Right cardiac atrium (tissue), 5 donors: ENCODE results near the gene SMIM38. TPM values are rescaled to one million over a fixed set of nuclear protein-coding genes. Genes with fewer than 3 reads are reported as not detected.
"Not testable (repeated sequence)": the region's sequence is repeated elsewhere in the genome, so short reads cannot be mapped to it uniquely, and the experiment has no call there.

ENCODE experiments used
- ATAC-seq, 2 donors: fragments of 200-7000 bp; cut with Tn5 transposase; one replicate each; pipeline versions ENCODE4 v1.8.0 to v1.9.1; 2020; ENCODE audit warnings: moderate library complexity in 2 of 2, mild to moderate bottlenecking in 1 of 2
- DNase-seq, 3 donors: peaks; one replicate each; pipeline ENCODE4 v3.0.0-alpha.2; 2020
- H3K27ac ChIP-seq: one replicate; pipeline ENCODE4 v1.5.1; 2013; ENCODE audit warnings: mild to moderate bottlenecking, low read length, control low read depth, moderate library complexity
- H3K27me3 ChIP-seq: one replicate; pipeline ENCODE4 v1.6.1; 2013; ENCODE audit not compliant: control insufficient read depth, insufficient read depth
- H3K4me1 ChIP-seq: one replicate; pipeline ENCODE4 v1.6.1; 2013; ENCODE audit warnings: low read length; ENCODE audit not compliant: control insufficient read depth, insufficient read depth
- H3K4me3 ChIP-seq: one replicate; pipeline ENCODE4 v1.5.1; 2013; ENCODE audit warnings: low read length, control low read depth
- H3K9me3 ChIP-seq: one replicate; pipeline ENCODE4 v1.6.1; 2013; ENCODE audit warnings: low read length; ENCODE audit not compliant: control insufficient read depth
- WGBS: extraction: QIAGEN DNeasy Blood & Tissue Kit; methylation state at CpG from one replicate; pipeline ENCODE4 v1.1.7; 2013; 5-methylcytosine and 5-hydroxymethylcytosine counted together
- intact Hi-C, 4 donors: fragments of 100-400 bp; cut with DNase I; formaldehyde crosslinking; loops; one replicate each; pipeline versions ENCODE4 v1.11.0 to v1.14.0; 2022 to 2023
- polyA plus RNA-seq: library from polyadenylated mRNA; stranded (reverse); fragments of 200-250 nt; gene quantifications from one replicate; pipeline ENCODE4 v1.2.3, GENCODE V29; 2013
- total RNA-seq, 4 donors: library from RNA; stranded (reverse); fragmentation: NEBNext Ultra II Directional; extraction: Animal tissue kit (Norgen Biotek cat#: 25700); gene quantifications; one replicate each; pipeline ENCODE4 v1.2.1, GENCODE V29; 2021
- donor health status: healthy with polysubstance abuse.
- donor health status: DM: no; HTN: yes; CAD: no.
- donor health status: DM: no; HTN: no; CAD: no.
- donor health status: DM: no; HTN: yes; CAD: no; lungs with severe emphysema.
- donor health status: DM: yes; HTN: yes; CAD: no.

SMIM38 gene
- total and polyA plus RNA-seq, 5 donors = 0.07 to 0.56 (median 0.21) TPM; not detected in 1

- intact Hi-C loops, H3K27ac ChIP-seq, ATAC-seq, H3K4me3 ChIP-seq, H3K27me3 ChIP-seq, H3K4me1 ChIP-seq, H3K9me3 ChIP-seq, DNase-seq: not testable (repeated sequence)
- WGBS = 95% methylated on average over 7 of the region's 7 CpGs
These were observed 15.6 kb upstream of the SMIM38 start for GRCh38 chr11:69140161-69140560.

DNA sequence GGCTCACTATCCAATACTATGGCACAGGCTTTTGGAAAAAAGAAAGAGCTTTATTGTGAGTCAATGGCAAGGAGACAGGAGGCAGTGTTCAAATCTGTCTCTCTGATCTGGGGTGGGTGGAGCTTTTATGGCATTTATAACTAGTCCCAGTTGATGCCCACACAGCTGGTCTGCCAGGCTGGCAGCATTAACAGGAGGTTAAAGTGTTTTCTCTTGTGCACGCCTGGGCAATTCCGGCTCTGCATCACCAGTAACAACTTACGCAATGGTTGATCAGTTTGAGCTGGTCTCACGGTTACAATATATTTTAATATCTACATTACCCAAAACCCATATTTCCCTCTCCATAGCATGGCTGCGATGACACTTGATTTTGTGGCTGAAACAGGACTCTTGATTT is 15.1 kb upstream of the SMIM38 start:
- ATAC-seq (no peak), DNase-seq (no peak)
- no peak overlapping the region for H3K4me3 ChIP-seq
- H3K27me3 ChIP-seq = no peaks in the 10 kb centered on the region
- intact Hi-C loops = no loop called here
- WGBS = 92% methylated on average over 5 of the region's 5 CpGs
- H3K9me3 ChIP-seq = no peaks in the 10 kb centered on the region
- no peaks in the 10 kb centered on the region for H3K4me1 ChIP-seq
- no peak overlapping the region for H3K27ac ChIP-seq

GRCh38 chr11:69141742-69142141 is 14.0 kb upstream of the SMIM38 start:
- WGBS = 66% methylated on average over 8 of the region's 8 CpGs
- Histone ChIP-seq H3K27ac (no peak overlapping the region), H3K4me1 (no peaks in the 10 kb centered on the region), H3K9me3 (peaks cover 2% of the 10 kb centered on the region), H3K27me3 (no peaks in the 10 kb centered on the region), H3K4me3 (no peak overlapping the region)
- no peak for DNase-seq
- ATAC-seq = no peak
- intact Hi-C loops = no loop called here

DNA sequence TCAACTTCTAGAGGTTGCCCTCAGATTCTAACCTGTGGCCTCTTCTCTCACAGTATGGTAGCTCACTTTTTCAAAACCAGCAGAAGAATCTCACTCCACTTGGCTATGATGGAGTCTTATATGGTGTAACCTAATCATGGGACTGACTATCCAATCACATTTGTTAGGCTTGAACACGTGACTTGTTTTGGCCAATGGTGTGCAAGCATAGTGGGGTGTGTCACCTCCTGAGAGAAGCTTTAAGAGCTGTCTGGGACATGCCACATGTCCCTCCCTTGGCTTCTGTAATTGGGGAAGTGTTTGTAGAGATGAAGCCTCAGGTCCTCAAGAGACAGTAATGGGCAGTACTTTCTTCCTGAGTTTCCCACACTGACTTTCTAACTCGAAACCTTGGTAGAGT is 12.8 kb upstream of the SMIM38 start:
- Histone ChIP-seq H3K9me3 (peaks cover 2% of the 10 kb centered on the region), H3K4me1 (no peaks in the 10 kb centered on the region), H3K27me3 (no peaks in the 10 kb centered on the region), H3K27ac (no peak overlapping the region), H3K4me3 (no peak overlapping the region)
- ATAC-seq (no peak), DNase-seq (no peak)
- WGBS = 98% methylated on average over 2 of the region's 2 CpGs
- intact Hi-C loops = no loop called here

DNA sequence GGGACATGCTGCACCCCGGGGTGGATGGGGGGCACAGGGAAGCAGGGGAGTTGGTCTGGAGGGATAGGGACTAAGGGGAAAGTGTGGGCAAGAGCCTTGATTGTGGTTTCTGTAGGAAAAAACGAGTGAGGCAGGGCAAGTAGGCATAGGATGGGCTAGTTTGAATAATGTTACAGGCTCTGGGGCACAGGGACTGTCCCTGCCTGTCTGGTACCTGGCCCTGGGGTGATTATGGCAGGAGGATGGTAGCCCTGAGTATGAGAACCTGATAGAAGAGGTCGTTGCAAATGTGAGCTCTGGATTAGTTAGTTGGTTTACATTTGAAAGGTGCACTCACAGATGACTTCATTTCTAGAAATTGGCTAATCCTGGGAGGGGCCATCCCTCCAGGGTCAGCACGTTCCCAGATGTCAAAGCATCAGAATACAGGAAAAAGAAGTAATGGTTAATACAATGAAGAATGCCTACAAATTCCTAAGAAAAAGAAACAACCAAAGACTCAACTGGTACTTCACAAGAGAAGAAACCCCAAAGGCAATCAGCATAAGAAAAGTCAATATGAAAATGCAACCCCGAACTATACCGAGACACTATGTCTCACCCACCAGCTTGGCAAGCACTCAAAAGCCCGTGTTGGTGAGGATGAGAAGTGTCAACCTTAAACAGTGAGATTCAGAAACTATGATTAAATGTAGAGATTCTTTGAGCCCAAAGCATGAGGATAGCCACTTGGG is 11.3 kb upstream of the SMIM38 start:
- 69% methylated on average over 7 of the region's 7 CpGs for WGBS
- ATAC-seq = no peak
- no peak for DNase-seq
- Histone ChIP-seq H3K4me3 (no peak overlapping the region), H3K27ac (no peak overlapping the region), H3K4me1 (no peaks in the 10 kb centered on the region), H3K9me3 (peaks cover 2% of the 10 kb centered on the region), H3K27me3 (no peaks in the 10 kb centered on the region)
- intact Hi-C loops = no loop called here

DNA sequence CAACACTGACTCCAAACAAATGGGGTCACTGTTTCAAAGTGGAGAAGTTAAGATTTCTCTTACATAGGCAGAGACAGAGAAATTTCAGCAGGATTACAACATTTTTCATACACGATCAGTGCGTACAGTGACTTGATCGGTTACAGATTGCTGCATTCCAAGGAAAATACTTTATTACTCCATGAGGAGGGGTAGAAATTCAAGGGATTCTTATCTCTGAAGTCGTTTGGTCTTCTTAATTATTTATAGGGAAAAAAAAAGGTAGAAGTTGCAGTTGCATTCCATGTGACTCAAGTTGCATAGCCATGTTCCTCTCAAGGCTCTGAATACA is 10.7 kb upstream of the SMIM38 start:
- intact Hi-C loops = no loop called here
- ATAC-seq (no peak), DNase-seq (no peak)
- Histone ChIP-seq H3K27me3 (no peaks in the 10 kb centered on the region), H3K27ac (no peak overlapping the region), H3K4me3 (no peak overlapping the region), H3K9me3 (peaks cover 2% of the 10 kb centered on the region), H3K4me1 (no peaks in the 10 kb centered on the region)
- WGBS = 68% methylated on average over 4 of the region's 4 CpGs

DNA sequence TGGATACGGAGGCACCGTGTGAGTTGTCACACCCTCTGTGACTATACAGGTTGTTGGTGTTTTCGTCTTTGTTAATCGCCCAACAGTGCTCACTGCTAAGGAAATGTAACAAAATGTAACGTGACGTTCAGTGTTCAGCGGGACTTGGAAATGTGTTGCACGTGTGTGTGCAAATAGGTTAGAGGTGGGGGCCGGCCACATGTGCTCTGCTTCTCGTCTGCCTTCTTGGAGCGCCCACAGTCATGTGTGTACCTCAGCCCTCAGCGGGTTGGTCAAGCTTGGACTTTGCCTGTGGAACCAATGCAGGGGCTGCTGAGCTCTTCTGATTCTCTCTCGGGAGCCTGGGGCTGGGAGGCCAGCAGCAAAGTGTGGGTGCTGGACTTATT is 7.4 kb upstream of the SMIM38 start:
- Histone ChIP-seq H3K27me3 (no peaks in the 10 kb centered on the region), H3K27ac (no peak overlapping the region), H3K4me3 (no peak overlapping the region), H3K4me1 (no peaks in the 10 kb centered on the region), H3K9me3 (peaks cover 2% of the 10 kb centered on the region)
- intact Hi-C loops = no loop called here
- ATAC-seq (no peak), DNase-seq (no peak)
- WGBS = 97% methylated on average over 13 of the region's 13 CpGs

GRCh38 chr11:69148806-69149205 is 6.9 kb upstream of the SMIM38 start:
- H3K4me1 ChIP-seq = no peaks in the 10 kb centered on the region
- peaks cover 2% of the 10 kb centered on the region for H3K9me3 ChIP-seq
- no peaks in the 10 kb centered on the region for H3K27me3 ChIP-seq
- intact Hi-C loops = no loop called here
- no peak for DNase-seq
- H3K27ac ChIP-seq = no peak overlapping the region
- WGBS = 87% methylated on average over 9 of the region's 9 CpGs
- ATAC-seq = no peak
- no peak overlapping the region for H3K4me3 ChIP-seq

DNA sequence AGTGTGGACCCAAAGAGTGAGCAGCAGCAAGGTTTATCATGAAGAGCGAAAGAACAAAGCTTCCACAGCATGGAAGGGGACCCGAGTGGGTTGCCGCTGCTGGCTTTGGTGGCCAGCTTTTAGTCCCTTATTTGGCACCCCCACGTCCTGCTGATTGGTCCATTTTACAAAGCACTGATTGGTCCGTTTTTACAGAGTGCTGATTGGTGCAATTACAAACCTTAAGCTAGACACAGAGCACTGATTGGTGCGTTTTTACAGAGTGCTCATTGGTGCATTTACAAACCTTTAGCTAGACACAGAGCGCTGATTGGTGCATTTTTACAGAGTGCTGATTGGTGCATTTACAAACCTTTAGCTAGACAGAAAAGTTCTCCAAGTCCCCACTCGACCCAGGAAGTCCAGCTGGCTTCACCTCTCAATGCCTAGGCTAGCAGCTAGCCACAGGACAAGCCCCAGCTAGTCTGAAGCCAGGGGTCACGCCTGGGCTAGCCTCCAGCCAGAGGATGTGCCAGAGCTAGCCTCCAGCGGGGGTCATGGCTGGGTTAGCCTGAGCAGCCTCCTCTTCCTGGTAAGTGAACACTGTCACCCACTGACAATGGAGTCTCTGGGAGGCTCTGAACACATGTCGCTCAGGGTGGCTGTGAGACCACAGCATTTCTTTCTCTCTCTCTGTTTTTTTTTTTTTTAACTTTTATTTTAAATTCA is 6.2 kb upstream of the SMIM38 start:
- H3K27ac ChIP-seq, ATAC-seq, intact Hi-C loops, H3K4me1 ChIP-seq, H3K9me3 ChIP-seq, DNase-seq, H3K27me3 ChIP-seq, H3K4me3 ChIP-seq: not testable (repeated sequence)
- 93% methylated on average over 11 of the region's 11 CpGs for WGBS

DNA sequence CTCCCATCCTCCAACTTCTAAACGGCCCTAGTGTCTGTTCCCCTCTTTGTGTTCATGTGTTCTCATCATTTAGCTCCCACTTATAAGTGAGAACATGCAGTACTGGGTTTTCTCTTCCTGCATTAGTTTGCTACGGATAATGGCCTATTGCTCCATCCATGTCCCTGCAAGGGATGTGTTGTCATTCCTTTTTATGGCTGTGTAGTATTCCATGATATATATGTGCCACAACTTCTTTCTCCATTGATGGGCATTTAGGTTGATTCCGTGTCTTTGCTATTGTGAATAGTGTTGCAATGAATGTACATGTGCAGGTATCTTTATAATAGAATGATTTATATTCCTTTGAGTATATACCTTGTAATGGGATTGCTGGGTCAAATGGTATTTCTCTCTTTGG is 5.6 kb upstream of the SMIM38 start:
- H3K4me1 ChIP-seq = no peaks in the 10 kb centered on the region
- H3K27me3 ChIP-seq = no peaks in the 10 kb centered on the region
- ATAC-seq = no peak
- H3K4me3 ChIP-seq = no peak overlapping the region
- 91% methylated on average over 3 of the region's 3 CpGs for WGBS
- H3K9me3 ChIP-seq = peaks cover 2% of the 10 kb centered on the region
- intact Hi-C loops = no loop called here
- no peak for DNase-seq
- H3K27ac ChIP-seq = no peak overlapping the region

GRCh38 chr11:69151836-69152235 is 3.9 kb upstream of the SMIM38 start:
- intact Hi-C loops = no loop called here
- DNase-seq (no peak), ATAC-seq (peak in 1 of 2 donors; percentile 8)
- Histone ChIP-seq H3K9me3 (no peaks in the 10 kb centered on the region), H3K4me1 (peaks cover 4% of the 10 kb centered on the region), H3K27me3 (no peaks in the 10 kb centered on the region), H3K4me3 (no peak overlapping the region), H3K27ac (no peak overlapping the region)
- WGBS = 59% methylated on average over 10 of the region's 10 CpGs
